D721Med (cell line): ENCODE measurements around the gene GRPEL1.

Experiments used
- DNase-seq: peaks from one replicate; pipeline ENCODE4 v3.0.0; 2011; ENCODE audit warnings: low spot score; ENCODE audit not compliant: insufficient read length
- FAIRE-seq: peaks from 2 replicates; lab custom pipeline; 2011; peaks lifted over from hg19 to GRCh38; lab: Jason Lieb, UNC
- CTCF ChIP-seq: IDR thresholded peaks from 2 replicates; pipeline ENCODE4 v1.5.1; 2012; ENCODE audit warnings: mild to moderate bottlenecking, control low read depth; ENCODE audit not compliant: insufficient read depth; ENCODE audit errors: missing control alignments

The GRPEL1 gene

DNA sequence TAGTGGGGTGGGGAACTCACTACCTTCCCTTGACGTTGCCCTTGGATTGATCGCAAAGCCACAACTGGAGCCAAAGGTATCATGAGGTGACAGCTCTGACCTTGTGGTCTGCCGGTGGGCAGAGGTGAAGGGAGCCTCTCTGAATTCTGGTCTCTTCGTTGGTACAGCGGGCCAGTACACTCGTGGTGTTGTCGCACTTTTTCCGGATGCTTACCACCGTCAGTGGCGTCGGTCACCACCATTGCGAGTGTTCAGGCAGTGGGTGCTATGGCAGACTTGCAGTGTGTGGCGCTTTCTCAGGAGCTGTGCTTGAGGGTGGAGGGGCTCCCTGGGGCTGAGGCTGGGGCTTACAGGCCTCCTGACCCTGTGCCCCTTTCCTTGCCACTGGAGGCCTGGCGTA lies 5.2 kb upstream of the GRPEL1 start:
- FAIRE-seq = no peak

DNA sequence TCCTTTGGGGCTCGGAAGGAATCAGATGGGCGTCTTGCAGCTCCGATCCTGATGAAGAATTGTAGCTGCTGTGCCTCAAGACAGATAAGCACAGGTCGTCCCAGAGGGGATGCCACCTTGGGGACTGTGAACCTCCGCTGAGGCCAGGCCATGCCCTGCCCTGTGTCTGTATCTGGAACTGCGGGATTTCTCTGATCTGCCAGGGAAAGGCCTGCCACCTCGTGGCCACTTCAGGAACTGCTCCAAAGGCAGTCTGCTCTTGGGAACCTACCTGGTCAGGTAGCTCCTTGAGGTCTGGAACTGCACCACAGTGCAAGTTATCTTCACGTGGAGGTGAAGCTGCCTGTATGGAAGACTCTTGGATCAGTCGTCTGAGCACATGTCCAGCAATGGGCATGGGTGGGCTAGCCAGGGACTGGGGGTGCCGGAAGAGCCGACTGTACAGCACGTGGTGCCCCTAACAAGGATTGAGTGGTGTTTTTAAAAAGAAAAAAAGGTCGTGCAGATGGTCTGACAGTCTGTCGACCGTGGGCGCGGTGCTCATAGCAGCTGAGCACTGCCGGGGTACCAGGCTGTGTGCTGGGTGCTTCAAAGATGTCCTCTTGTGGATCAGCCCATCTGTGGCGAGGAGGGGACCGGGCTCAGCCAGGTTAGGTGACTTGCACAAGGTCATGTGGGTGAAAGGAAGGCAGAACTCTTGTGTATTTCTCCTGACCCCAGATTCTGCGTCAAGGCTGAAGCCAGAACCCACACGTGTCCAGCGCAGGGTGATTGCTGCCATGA lies 3.1 kb upstream of the GRPEL1 start:
- FAIRE-seq (no peak), DNase-seq (no peak)
- peak; percentile 94 for TF ChIP-seq CTCF

More for the DNA sequence above, 5.2 kb upstream of the GRPEL1 start:
- TF ChIP-seq CTCF = no peak
- no peak for DNase-seq

GRCh38 chr4:7068883-7069282 lies 1.0 kb upstream of the GRPEL1 start:
- DNase-seq = no peak
- TF ChIP-seq CTCF = no peak
- no peak for FAIRE-seq

GRCh38 chr4:7068279-7068842 lies 497 bp upstream of the GRPEL1 start:
- DNase-seq (no peak), FAIRE-seq (no peak)
- TF ChIP-seq CTCF = no peak

DNA sequence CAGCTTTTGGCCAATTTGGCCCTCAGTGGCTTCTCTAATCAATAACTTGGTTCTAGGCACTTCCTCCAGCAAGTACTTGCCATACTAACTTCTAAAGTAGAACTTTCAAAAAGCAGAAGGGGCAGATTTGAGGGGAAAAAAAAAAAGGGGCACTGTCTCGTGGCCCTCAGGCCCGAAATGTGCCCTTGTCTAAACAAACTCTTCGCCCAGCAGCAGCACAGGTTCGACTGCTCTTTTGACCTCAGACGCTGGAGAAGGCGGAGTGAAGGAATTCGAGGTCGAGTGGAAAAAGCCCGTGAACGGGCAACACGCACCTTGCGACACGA lies 775 bp downstream of the GRPEL1 start:
- no peak for DNase-seq
- TF ChIP-seq CTCF = no peak
- no peak for FAIRE-seq

GRCh38 chr4:7066493-7066892 lies 1.4 kb downstream of the GRPEL1 start:
- DNase-seq = no peak
- no peak for FAIRE-seq
- no peak for TF ChIP-seq CTCF

DNA sequence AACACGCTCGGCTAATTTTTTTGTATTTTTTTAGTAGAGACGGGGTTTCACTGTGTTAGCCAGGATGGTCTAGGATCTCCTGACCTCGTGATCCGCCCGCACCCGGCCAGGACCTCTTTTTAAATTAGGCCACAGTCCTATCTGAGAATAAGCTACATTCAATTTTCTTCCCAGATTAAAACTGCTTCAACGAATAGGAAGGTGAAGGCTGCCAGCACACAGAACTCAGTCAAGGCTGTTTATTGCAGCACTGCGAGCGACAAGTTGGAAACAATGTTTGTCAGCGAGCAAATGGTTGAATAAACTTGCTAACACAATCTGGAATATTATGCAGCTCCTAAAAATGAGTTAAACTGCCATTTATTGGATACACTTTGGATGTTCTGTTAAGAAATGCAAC lies 1.9 kb downstream of the GRPEL1 start:
- DNase-seq (no peak), FAIRE-seq (no peak)
- TF ChIP-seq CTCF = no peak
